Measurements from ENCODE around the gene TOM1L1. TPM values are rescaled to one million over a fixed set of nuclear protein-coding genes. Genes with fewer than 3 reads are reported as not detected.

TOM1L1 gene
- total and polyA plus RNA-seq, 7 donors, result 23.0 to 61.7 (median 30.5) TPM

- Histone ChIP-seq H3K36me3 (no peaks in the 10 kb centered on the region), H3K4me3 (no peak overlapping the region), H3K9me3 (peaks cover 0 to 6% (median 0%) of the 10 kb centered on the region in 4 donors), H3K27me3 (no peaks in the 10 kb centered on the region), H3K27ac (no peak overlapping the region), H3K4me1 (peaks cover 0 to 15% (median 7%) of the 10 kb centered on the region in 4 donors)
- TF ChIP-seq POLR2AphosphoS5 (IDR thresholded peaks at IDR 0.05) (no peak), EP300 (IDR thresholded peaks at IDR 0.05) (no peak), POLR2A (IDR thresholded peaks at IDR 0.05) (no peak)
- TF ChIP-seq, protein P1, sequence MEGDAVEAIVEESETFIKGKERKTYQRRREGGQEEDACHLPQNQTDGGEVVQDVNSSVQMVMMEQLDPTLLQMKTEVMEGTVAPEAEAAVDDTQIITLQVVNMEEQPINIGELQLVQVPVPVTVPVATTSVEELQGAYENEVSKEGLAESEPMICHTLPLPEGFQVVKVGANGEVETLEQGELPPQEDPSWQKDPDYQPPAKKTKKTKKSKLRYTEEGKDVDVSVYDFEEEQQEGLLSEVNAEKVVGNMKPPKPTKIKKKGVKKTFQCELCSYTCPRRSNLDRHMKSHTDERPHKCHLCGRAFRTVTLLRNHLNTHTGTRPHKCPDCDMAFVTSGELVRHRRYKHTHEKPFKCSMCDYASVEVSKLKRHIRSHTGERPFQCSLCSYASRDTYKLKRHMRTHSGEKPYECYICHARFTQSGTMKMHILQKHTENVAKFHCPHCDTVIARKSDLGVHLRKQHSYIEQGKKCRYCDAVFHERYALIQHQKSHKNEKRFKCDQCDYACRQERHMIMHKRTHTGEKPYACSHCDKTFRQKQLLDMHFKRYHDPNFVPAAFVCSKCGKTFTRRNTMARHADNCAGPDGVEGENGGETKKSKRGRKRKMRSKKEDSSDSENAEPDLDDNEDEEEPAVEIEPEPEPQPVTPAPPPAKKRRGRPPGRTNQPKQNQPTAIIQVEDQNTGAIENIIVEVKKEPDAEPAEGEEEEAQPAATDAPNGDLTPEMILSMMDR (IDR thresholded peaks at IDR 0.05), result no peak
- intact Hi-C loops (cut with DNase I), result no loop called here
- no peak for DNase-seq
- WGBS, 2 donors, result 63 to 90% methylated on average over 3 of the region's 3 CpGs
These were observed 79.7 kb downstream of the TOM1L1 start for GRCh38 chr17:54980375-54980774.

DNA sequence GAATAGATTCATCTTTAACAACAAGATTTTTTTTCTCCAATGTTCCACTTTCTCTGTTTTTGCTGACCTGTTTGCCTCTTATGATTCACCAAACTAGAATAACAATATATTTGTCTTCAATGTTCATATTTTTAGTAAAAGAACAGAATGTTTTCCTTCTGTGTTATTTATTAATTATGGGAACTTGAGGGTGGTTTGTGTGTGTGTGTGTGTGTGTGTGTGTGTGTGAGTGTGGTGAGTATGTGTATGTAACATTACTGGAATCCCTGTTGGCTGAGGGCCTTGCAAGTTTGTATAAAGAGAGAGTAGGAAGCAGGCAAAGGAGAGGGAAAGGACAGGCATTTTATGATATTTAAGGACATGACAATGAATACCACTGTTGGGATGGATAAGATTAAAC is 81.7 kb downstream of the TOM1L1 start:
- no peaks in the 10 kb centered on the region for H3K27me3 ChIP-seq
- no peak overlapping the region for H3K27ac ChIP-seq
- peaks cover 0 to 15% (median 7%) of the 10 kb centered on the region in 4 donors for H3K4me1 ChIP-seq
- H3K4me3 ChIP-seq, result no peak overlapping the region
- peaks cover 0 to 8% (median 0%) of the 10 kb centered on the region in 4 donors for H3K36me3 ChIP-seq
- peaks cover 0 to 6% (median 0%) of the 10 kb centered on the region in 4 donors for H3K9me3 ChIP-seq
- intact Hi-C loops (cut with DNase I), result no loop called here
- DNase-seq, result peak; percentile 66
- TF ChIP-seq POLR2A (IDR thresholded peaks at IDR 0.05), result no peak
- TF ChIP-seq, protein P1 (IDR thresholded peaks at IDR 0.05), result no peak

- no peak for DNase-seq
- intact Hi-C loops (cut with DNase I), result no loop called here
These were observed 82.6 kb downstream of the TOM1L1 start for GRCh38 chr17:54983260-54983659.

GRCh38 chr17:54985476-54985875 is 84.8 kb downstream of the TOM1L1 start:
- Histone ChIP-seq H3K36me3 (peaks cover 0 to 8% (median 0%) of the 10 kb centered on the region in 4 donors), H3K27ac (no peak overlapping the region), H3K4me1 (peaks cover 0 to 15% (median 7%) of the 10 kb centered on the region in 4 donors), H3K4me3 (no peak overlapping the region), H3K9me3 (peaks cover 0 to 2% (median 0%) of the 10 kb centered on the region in 4 donors), H3K27me3 (no peaks in the 10 kb centered on the region)
- 86 to 91% methylated on average over 1 of the region's 1 CpG for WGBS, 2 donors
- TF ChIP-seq POLR2A (IDR thresholded peaks at IDR 0.05), result no peak
- TF ChIP-seq EP300 (IDR thresholded peaks at IDR 0.05), result no peak
- TF ChIP-seq, protein P1 (IDR thresholded peaks at IDR 0.05), result no peak
- TF ChIP-seq POLR2AphosphoS5 (IDR thresholded peaks at IDR 0.05), result no peak
- DNase-seq, result no peak
- intact Hi-C loops (cut with DNase I), result no loop called here

More at GRCh38 chr17:54983260-54983659, 82.6 kb downstream of the TOM1L1 start:
- no peak overlapping the region for H3K4me3 ChIP-seq
- H3K27ac ChIP-seq, result peak overlapping the region in 1 of 4 donors; percentile 6
- TF ChIP-seq POLR2A (IDR thresholded peaks at IDR 0.05) (no peak), EP300 (IDR thresholded peaks at IDR 0.05) (no peak), POLR2AphosphoS5 (IDR thresholded peaks at IDR 0.05) (no peak)
- TF ChIP-seq, protein P1 (IDR thresholded peaks at IDR 0.05), result no peak
- peaks cover 0 to 8% (median 0%) of the 10 kb centered on the region in 4 donors for H3K36me3 ChIP-seq
- H3K9me3 ChIP-seq, result peaks cover 0 to 6% (median 0%) of the 10 kb centered on the region in 4 donors
- H3K27me3 ChIP-seq, result no peaks in the 10 kb centered on the region
- H3K4me1 ChIP-seq, result peaks cover 0 to 15% (median 7%) of the 10 kb centered on the region in 4 donors

DNA sequence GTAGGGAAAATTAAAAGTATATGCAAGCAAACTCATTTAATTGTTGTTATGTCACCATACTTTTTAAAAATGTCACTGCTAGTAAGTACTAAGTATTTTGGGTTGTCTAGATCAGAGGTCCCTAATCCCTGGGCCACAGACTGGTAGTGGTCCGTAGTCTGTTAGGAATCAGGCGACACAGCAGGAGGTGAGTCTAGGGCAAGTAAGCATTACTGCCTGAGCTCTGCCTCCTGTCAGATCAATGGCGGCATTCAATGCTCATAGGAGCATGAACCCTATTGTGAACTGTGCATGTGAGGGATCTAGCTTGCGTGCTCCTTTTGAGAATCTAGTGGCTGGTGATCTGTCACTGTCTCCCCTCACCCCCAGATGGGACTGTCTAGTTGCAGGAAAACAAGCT is 89.5 kb downstream of the TOM1L1 start:
- H3K9me3 ChIP-seq, result no peaks in the 10 kb centered on the region
- H3K36me3 ChIP-seq, result peaks cover 0 to 17% (median 0%) of the 10 kb centered on the region in 4 donors
- intact Hi-C loops (cut with DNase I), result loop anchor here (5.0 to 10.0 kb wide), 3 partner anchors 245 to 522 kb away; partner anchors contain the start of gene SMIM36
- no peak for DNase-seq
- no peaks in the 10 kb centered on the region for H3K27me3 ChIP-seq
- 98 to 99% methylated on average over 4 of the region's 4 CpGs for WGBS, 2 donors
- TF ChIP-seq EP300 (IDR thresholded peaks at IDR 0.05), result no peak
- TF ChIP-seq, protein P1 (IDR thresholded peaks at IDR 0.05), result no peak
- no peak for TF ChIP-seq POLR2AphosphoS5 (IDR thresholded peaks at IDR 0.05)
- TF ChIP-seq POLR2A (IDR thresholded peaks at IDR 0.05), result no peak
- no peak overlapping the region for H3K27ac ChIP-seq
- H3K4me1 ChIP-seq, result no peaks in the 10 kb centered on the region
- no peak overlapping the region for H3K4me3 ChIP-seq

Measured in sigmoid colon (tissue), 7 donors.